ENCODE measurements around the gene MUS81. TPM values are rescaled to one million over a fixed set of nuclear protein-coding genes. Genes with fewer than 3 reads are reported as not detected.

Gene MUS81
- total and polyA plus RNA-seq, 2 of the 13 experiments (the other 11 are each of a cell fraction or from before 2014, with no cell fraction given) = 25.6 to 30.2 TPM

- Histone ChIP-seq H3K4me3 (replicated peaks in 1 of 3; ENCODE audit: insufficient read depth in 1 of 3, low read depth in 2 of 3, low read length in 3 of 3) (peak overlapping the region; percentile 51 to 76 (median 63)), H3K27me3 (ENCODE audit: control insufficient read depth in 1 of 2, insufficient read depth in 2 of 2, low read length in 2 of 2) (0 out of 5 replicates have a peak, but pooled peaks cover 0 to 4% of the 10 kb centered on the region in 2 experiments), H3K4me1 (ENCODE audit: insufficient read depth, low read length) (peaks cover 30% of the 10 kb centered on the region), H4K20me1 (ENCODE audit: insufficient read depth, low read length) (no peaks in the 10 kb centered on the region), H3K9me3 (ENCODE audit: low read length) (no peaks in the 10 kb centered on the region), H3K4me2 (ENCODE audit: low read depth, low read length) (peak overlapping the region; percentile 69), H3K9ac (ENCODE audit: insufficient read depth, low read depth, low read length) (peak overlapping the region; percentile 53), H2AFZ (ENCODE audit: low read length) (peak overlapping the region; percentile 48), H3K79me2 (ENCODE audit: insufficient read depth, low read length) (no peaks in the 10 kb centered on the region), H3K27ac (ENCODE audit: extremely low read length, insufficient read depth, low read length) (no peak overlapping the region), H3K36me3 (replicated peaks in 1 of 2; ENCODE audit: control insufficient read depth in 1 of 2, insufficient read depth in 2 of 2, low read length in 2 of 2) (no peaks in the 10 kb centered on the region)
- in situ Hi-C loops (cut with HindIII; ENCODE audit: extremely low pct_ligation_motif_present, low pct_unique_long_range_greater_than_20kb) = loop anchor here (5.0 to 10.0 kb wide), 3 partner anchors 36 to 103 kb away; partner anchors contain the start of genes AP5B1 and KAT5
- DNase-seq (ENCODE audit: low spot score) (peak; percentile 71), FAIRE-seq (no peak), ATAC-seq (peak; percentile 80)
- ChIA-PET POLR2A (interaction anchor here (1.3 to 2.6 kb wide), 7 partner anchors 9 to 106 kb away, joined by 3 to 18 read pairs (median 6); partner anchors contain the start of genes AP5B1, CFL1, FIBP and KAT5), CTCF (ENCODE audit: low intra/inter-chr PET ratio, low total read pairs) (interaction anchor here (0.7 to 4.0 kb wide), 14 partner anchors 18 to 192 kb away, joined by 3 to 57 read pairs (median 6); partner anchors contain the start of genes AP5B1, KAT5, MUS81 and SIPA1)
- intact Hi-C loops (cut with micrococcal nuclease; ENCODE audit: unreplicated experiment) = loop anchor here (1.0 to 5.0 kb wide), 2 partner anchors 36 to 74 kb away; partner anchors contain the start of gene AP5B1
- WGBS (ENCODE audit: low lambda C conversion rate) = 3% methylated on average over 5 of the region's 74 CpGs
- no TSS peak for BruUV-seq (replicated peaks)
- TF ChIP-seq TMF1 (CRISPR knock-in tag; IDR thresholded peaks at IDR 0.05; ENCODE audit: low read depth) (peak; percentile 64; the same call in 1 of the 2 replicates), GTF3A (CRISPR knock-in tag; conservative IDR thresholded peaks at IDR 0.05) (no peak), ZNF724P (CRISPR knock-in tag; IDR thresholded peaks at IDR 0.05; ENCODE audit: borderline replicate concordance) (no peak), POLR2AphosphoS5 (IDR thresholded peaks at IDR 0.05; ENCODE audit: low read depth, low read length) (peak; percentile 43), AKNA (CRISPR knock-in tag; IDR thresholded peaks at IDR 0.05; ENCODE audit: borderline replicate concordance) (no peak), FOXK2 (IDR thresholded peaks at IDR 0.05) (no peak), ZBTB39 (CRISPR knock-in tag; IDR thresholded peaks at IDR 0.05) (no peak), ZNF839 (CRISPR knock-in tag; IDR thresholded peaks at IDR 0.05; ENCODE audit: borderline replicate concordance) (no peak), MEIS1 (CRISPR knock-in tag; IDR thresholded peaks at IDR 0.05; ENCODE audit: borderline replicate concordance) (no peak)
- TF ChIP-seq, protein P1, sequence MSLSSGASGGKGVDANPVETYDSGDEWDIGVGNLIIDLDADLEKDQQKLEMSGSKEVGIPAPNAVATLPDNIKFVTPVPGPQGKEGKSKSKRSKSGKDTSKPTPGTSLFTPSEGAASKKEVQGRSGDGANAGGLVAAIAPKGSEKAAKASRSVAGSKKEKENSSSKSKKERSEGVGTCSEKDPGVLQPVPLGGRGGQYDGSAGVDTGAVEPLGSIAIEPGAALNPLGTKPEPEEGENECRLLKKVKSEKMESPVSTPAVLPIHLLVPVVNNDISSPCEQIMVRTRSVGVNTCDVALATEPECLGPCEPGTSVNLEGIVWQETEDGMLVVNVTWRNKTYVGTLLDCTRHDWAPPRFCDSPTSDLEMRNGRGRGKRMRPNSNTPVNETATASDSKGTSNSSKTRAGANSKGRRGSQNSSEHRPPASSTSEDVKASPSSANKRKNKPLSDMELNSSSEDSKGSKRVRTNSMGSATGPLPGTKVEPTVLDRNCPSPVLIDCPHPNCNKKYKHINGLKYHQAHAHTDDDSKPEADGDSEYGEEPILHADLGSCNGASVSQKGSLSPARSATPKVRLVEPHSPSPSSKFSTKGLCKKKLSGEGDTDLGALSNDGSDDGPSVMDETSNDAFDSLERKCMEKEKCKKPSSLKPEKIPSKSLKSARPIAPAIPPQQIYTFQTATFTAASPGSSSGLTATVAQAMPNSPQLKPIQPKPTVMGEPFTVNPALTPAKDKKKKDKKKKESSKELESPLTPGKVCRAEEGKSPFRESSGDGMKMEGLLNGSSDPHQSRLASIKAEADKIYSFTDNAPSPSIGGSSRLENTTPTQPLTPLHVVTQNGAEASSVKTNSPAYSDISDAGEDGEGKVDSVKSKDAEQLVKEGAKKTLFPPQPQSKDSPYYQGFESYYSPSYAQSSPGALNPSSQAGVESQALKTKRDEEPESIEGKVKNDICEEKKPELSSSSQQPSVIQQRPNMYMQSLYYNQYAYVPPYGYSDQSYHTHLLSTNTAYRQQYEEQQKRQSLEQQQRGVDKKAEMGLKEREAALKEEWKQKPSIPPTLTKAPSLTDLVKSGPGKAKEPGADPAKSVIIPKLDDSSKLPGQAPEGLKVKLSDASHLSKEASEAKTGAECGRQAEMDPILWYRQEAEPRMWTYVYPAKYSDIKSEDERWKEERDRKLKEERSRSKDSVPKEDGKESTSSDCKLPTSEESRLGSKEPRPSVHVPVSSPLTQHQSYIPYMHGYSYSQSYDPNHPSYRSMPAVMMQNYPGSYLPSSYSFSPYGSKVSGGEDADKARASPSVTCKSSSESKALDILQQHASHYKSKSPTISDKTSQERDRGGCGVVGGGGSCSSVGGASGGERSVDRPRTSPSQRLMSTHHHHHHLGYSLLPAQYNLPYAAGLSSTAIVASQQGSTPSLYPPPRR (CRISPR knock-in tag; IDR thresholded peaks at IDR 0.05; ENCODE audit: borderline replicate concordance) = no peak
Measured at GRCh38 chr11:65817835-65818680, 42.2 kb upstream of the MUS81 start.

Data from HepG2 (cell line).